Cardiac muscle cell (in vitro differentiated cells and primary cell): ENCODE results near the gene MEIOB. TPM values are rescaled to one million over a fixed set of nuclear protein-coding genes. Genes with fewer than 3 reads are reported as not detected.
"Not testable (repeated sequence)": the region's sequence is repeated elsewhere in the genome, so short reads cannot be mapped to it uniquely, and the experiment has no call there.

Experiments
- DNase-seq, 2 donors: peaks; one replicate each; pipeline versions ENCODE4 v3.0.0 to v3.0.0-alpha.2; 2010 to 2017; ENCODE audit warnings: low read depth in 1 of 2, low spot score in 1 of 2
- H3K27ac ChIP-seq: fragments of 200-600 bp; sonication (generic); 2 replicates; pipeline ENCODE4 v1.5.1; 2016
- H3K27me3 ChIP-seq: fragments of 200-600 bp; sonication (generic); 2 replicates; pipeline ENCODE4 v1.6.0; 2016; ENCODE audit warnings: control low read depth
- H3K36me3 ChIP-seq: fragments of 200-600 bp; sonication (generic); 2 replicates; pipeline ENCODE4 v1.5.1; 2016; ENCODE audit warnings: control low read depth
- H3K4me1 ChIP-seq: fragments of 200-600 bp; sonication (generic); 2 replicates; pipeline ENCODE4 v1.8.1; 2017; ENCODE audit warnings: low read depth, mild to moderate bottlenecking, mixed run types
- H3K4me3 ChIP-seq: fragments of 200-600 bp; sonication (generic); 2 replicates; pipeline ENCODE4 v1.5.1; 2016; ENCODE audit warnings: mild to moderate bottlenecking
- H3K9me3 ChIP-seq: fragments of 200-600 bp; sonication (generic); 2 replicates; pipeline ENCODE4 v1.5.1; 2017; ENCODE audit warnings: low read depth, mild to moderate bottlenecking, control low read depth
- polyA plus RNA-seq: library from polyadenylated mRNA; unstranded; fragments of >200 nt; fragmentation: Nextera tagmentation; extraction: Ambion mirVana; gene quantifications from 2 replicates; pipeline ENCODE4 v1.2.1, GENCODE V29; 2016
- total RNA-seq: library from RNA; depleted of rRNA; stranded (reverse); fragments of >200 nt; gene quantifications from 2 replicates; pipeline ENCODE4 v1.2.3, GENCODE V29; 2016
- TF ChIP-seq, protein P1 (sequence below): IDR thresholded peaks from 2 replicates; pipeline ENCODE4 v1.5.1; 2012; ENCODE audit warnings: low read depth, mild to moderate bottlenecking, low read length

MEIOB gene
- total and polyA plus RNA-seq, 2 experiments from 2014 or later = 2.0 TPM; not detected in 1

DNA sequence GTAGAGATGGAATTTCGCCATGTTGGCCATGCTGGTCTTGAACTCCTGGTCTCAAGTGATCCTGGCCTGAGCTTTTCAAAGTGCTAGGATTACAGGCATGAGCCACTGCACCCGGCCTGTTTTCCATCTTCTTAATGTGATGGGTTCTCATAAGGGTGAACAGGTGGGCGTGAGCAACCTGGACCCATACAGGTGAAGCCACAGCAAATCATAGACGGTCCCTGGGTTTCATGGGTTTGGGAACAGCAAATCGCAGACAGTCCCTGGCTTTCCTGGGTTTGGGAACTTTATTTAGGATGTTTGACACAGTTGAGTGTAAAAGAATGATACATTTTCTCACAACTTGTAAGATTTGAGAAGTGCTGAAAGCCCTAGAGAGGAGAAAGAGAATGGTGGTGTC is 12.9 kb upstream of the MEIOB start:
- TF ChIP-seq, protein P1, sequence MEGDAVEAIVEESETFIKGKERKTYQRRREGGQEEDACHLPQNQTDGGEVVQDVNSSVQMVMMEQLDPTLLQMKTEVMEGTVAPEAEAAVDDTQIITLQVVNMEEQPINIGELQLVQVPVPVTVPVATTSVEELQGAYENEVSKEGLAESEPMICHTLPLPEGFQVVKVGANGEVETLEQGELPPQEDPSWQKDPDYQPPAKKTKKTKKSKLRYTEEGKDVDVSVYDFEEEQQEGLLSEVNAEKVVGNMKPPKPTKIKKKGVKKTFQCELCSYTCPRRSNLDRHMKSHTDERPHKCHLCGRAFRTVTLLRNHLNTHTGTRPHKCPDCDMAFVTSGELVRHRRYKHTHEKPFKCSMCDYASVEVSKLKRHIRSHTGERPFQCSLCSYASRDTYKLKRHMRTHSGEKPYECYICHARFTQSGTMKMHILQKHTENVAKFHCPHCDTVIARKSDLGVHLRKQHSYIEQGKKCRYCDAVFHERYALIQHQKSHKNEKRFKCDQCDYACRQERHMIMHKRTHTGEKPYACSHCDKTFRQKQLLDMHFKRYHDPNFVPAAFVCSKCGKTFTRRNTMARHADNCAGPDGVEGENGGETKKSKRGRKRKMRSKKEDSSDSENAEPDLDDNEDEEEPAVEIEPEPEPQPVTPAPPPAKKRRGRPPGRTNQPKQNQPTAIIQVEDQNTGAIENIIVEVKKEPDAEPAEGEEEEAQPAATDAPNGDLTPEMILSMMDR = no peak

DNA sequence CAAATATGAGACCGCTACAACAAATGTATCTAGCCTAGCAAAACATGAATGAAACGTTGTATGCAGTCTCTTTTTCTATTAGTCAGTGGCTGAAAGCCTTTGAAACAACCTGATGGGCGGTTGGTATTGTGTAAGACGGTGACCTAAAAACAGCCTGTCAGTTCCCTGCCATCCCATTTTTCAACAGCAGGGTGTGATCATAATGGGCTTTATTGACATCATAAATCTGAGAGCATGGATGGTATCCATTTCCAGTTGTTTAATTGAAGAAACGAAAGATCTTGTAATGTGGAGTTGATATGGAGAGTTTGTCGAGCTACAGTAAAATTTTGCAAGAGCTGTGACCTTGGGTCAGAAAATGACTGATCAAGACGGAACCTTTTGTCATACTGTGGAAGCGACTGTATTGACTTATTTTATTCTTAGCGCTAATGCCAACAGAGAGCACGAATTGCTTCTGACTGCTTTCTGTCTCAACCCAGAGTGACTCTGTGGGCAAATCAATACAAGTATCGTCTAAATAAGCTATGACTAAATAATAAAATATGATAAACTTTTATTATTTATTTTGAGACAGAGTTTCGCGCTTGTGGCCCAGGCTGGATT is 12.3 kb upstream of the MEIOB start:
- H3K4me3 ChIP-seq = no peak overlapping the region
- H3K9me3 ChIP-seq = no peaks in the 10 kb centered on the region
- peaks cover 15% of the 10 kb centered on the region for H3K27me3 ChIP-seq
- peak in 1 of 2 donors; percentile 38 for DNase-seq
- no peaks in the 10 kb centered on the region for H3K36me3 ChIP-seq
- H3K27ac ChIP-seq = no peak overlapping the region
- no peaks in the 10 kb centered on the region for H3K4me1 ChIP-seq
- TF ChIP-seq, protein P1 = peak; percentile 17

More for the DNA sequence above, 12.9 kb upstream of the MEIOB start:
- Histone ChIP-seq H3K27me3 (peaks cover 16% of the 10 kb centered on the region), H3K9me3 (no peaks in the 10 kb centered on the region), H3K36me3 (no peaks in the 10 kb centered on the region), H3K4me1 (no peaks in the 10 kb centered on the region), H3K27ac (no peak overlapping the region), H3K4me3 (no peak overlapping the region)
- DNase-seq = no peak

DNA sequence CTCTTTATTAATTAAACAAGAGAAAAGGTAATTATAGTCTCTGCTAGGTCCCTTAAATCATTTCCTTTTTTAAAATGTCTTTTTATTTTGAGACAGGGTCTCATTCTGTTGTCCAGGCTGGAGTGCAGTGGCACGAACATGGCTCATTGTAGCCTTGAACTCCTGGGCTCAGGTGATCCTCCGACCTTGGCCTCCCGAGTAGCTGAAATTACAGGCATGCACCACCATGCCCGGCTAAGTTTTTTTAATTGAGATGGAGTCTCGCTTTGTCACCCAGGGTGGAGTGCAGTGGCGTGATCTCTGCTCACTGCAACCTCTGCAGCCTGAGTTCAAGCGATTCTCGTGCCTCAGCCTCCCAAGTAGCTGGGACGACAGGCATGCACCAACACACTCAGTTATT is 9.2 kb upstream of the MEIOB start:
- H3K27ac ChIP-seq, H3K36me3 ChIP-seq, DNase-seq, H3K9me3 ChIP-seq, H3K4me1 ChIP-seq, H3K4me3 ChIP-seq: not testable (repeated sequence)
- peaks cover 34% of the 10 kb centered on the region for H3K27me3 ChIP-seq

DNA sequence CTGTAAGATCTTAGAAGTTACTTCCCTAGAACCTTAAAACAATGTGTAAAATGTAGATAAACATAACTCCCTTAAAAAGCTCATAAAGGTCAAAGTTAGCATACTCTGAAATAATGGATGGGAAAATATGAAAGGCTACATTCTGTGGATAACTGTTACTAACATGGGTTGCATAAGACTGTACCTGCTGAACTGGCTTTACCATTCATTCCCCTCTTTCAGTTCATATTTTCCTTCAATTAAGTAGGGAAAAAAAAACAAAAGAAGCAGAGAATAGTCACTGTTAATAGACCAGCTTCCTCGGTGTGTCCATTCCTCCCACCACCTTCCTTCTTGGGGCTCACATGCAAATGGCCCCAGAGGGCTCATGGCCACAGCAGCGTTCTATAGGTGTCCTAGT is 7.5 kb upstream of the MEIOB start:
- Histone ChIP-seq H3K4me1 (no peaks in the 10 kb centered on the region), H3K9me3 (no peaks in the 10 kb centered on the region), H3K27ac (no peak overlapping the region), H3K4me3 (no peak overlapping the region), H3K36me3 (no peaks in the 10 kb centered on the region), H3K27me3 (peaks cover 37% of the 10 kb centered on the region)
- TF ChIP-seq, protein P1 = no peak
- no peak for DNase-seq

DNA sequence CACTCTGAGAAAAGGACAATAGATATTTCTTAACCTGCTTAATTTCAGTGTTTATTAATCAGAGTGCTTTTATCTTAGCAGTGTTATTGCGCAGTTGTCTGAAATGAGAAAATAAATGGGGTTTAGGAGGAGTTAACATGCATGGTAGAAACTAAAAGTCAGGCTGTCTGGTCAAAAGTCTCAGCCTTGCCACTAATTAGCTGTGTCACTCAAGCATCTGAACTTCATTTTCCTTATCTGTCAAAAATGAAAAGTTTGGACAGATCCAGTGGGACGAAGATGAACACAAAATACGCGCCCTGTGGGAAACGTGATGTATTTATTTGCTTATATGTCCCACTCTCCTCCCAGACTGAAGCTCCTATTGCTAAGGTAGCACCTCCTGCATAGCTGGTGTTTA is 6.3 kb upstream of the MEIOB start:
- TF ChIP-seq, protein P1 = no peak
- no peak for DNase-seq
- Histone ChIP-seq H3K4me1 (no peaks in the 10 kb centered on the region), H3K27me3 (peaks cover 43% of the 10 kb centered on the region), H3K27ac (no peak overlapping the region), H3K4me3 (no peak overlapping the region), H3K9me3 (no peaks in the 10 kb centered on the region), H3K36me3 (no peaks in the 10 kb centered on the region)

DNA sequence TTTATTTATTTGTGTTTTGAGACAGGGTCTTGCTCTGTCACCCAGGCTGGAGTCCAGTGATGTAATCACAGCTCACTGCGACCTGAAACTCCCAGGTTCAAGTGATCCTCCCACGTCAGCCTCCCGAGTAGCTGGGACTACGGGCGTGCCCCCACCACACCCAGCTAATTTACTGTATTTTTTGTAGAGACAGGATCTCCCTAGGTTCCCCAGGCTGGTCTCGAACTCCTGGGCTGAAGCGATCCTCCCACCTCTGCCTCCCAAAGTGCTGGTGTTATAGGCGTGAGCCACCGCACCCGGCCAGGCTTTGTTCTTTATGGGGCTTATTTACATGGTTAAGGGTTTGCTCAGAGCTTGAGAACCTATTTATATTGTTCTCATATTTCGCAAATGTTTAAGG is 5.8 kb upstream of the MEIOB start:
- Histone ChIP-seq H3K27ac (no peak overlapping the region), H3K36me3 (no peaks in the 10 kb centered on the region), H3K4me3 (no peak overlapping the region), H3K4me1 (no peaks in the 10 kb centered on the region), H3K9me3 (no peaks in the 10 kb centered on the region), H3K27me3 (peaks cover 48% of the 10 kb centered on the region)
- TF ChIP-seq, protein P1 = no peak
- no peak for DNase-seq
